ENCODE measurements around the gene PATJ.
"Not testable (repeated sequence)": the region's sequence is repeated elsewhere in the genome, so short reads cannot be mapped to it uniquely, and the experiment has no call there.

The PATJ gene

GRCh38 chr1:61807606-61808140 is 65.4 kb downstream of the PATJ start:
- Histone ChIP-seq H3K27ac (ENCODE audit: low read depth, low read length) (no peak overlapping the region), H3K36me3 (ENCODE audit: insufficient read depth, low read length) (no peaks in the 10 kb centered on the region), H3K27me3 (ENCODE audit: control insufficient read depth in 1 of 2, insufficient read depth in 2 of 2, low read length in 2 of 2) (no peaks in the 10 kb centered on the region), H3K9ac (ENCODE audit: low read length) (no peak overlapping the region), H3K4me3 (ENCODE audit: low read depth in 1 of 2, low read length in 2 of 2) (no peak overlapping the region), H3K9me3 (ENCODE audit: low read length) (no peaks in the 10 kb centered on the region), H3K4me1 (ENCODE audit: insufficient read depth, low read length) (peaks cover 4% of the 10 kb centered on the region)

DNA sequence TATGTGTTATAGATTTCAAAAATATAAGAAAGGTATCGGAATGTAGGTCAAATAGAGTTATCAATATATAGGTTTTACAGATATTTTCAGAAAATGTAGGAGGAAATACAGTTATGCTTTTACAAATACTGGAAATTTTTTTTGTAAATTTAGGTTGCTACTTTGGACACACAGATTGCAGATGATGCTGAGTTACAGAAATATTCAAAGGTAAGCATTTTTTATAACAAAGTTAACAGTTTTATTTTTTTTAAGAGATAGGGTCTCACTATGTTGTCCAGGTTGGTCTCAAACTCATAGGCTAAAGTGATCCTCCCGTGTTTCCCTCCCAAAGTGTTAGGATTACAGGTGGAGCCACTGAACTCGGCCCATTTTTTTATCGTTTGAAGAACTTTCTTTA is 66.0 kb downstream of the PATJ start:
- Histone ChIP-seq H3K4me1 (ENCODE audit: insufficient read depth, low read length) (peaks cover 4% of the 10 kb centered on the region), H3K27me3 (ENCODE audit: control insufficient read depth in 1 of 2, insufficient read depth in 2 of 2, low read length in 2 of 2) (no peaks in the 10 kb centered on the region), H3K9me3 (ENCODE audit: low read length) (no peaks in the 10 kb centered on the region), H3K4me3 (ENCODE audit: low read depth in 1 of 2, low read length in 2 of 2) (no peak overlapping the region), H3K36me3 (ENCODE audit: insufficient read depth, low read length) (no peaks in the 10 kb centered on the region), H3K27ac (ENCODE audit: low read depth, low read length) (no peak overlapping the region), H3K9ac (ENCODE audit: low read length) (no peak overlapping the region)

GRCh38 chr1:61808968-61809367 is 66.7 kb downstream of the PATJ start:
- no peak overlapping the region for H3K27ac ChIP-seq (ENCODE audit: low read depth, low read length)

DNA sequence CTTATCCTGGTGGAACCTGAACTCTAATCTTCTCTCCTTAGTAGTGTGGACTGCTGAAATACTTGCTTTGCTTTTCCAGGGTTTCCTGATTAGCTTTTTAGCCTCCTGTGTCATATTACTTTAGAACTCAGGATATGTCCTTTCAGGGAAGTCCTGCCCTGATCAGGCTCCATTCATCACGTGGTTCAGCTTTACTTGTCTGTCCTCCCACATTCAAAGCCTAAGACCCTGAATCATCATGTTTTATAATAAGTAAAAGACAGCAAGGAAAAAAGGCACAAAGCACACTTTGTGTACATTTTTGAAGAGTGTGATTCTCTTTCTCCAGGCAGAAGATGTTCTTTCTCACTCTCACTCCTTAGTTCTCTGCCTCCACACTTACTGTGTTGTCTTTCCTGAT is 70.6 kb downstream of the PATJ start:
- Histone ChIP-seq H3K27me3 (ENCODE audit: control insufficient read depth in 1 of 2, insufficient read depth in 2 of 2, low read length in 2 of 2) (no peaks in the 10 kb centered on the region), H3K4me1 (ENCODE audit: insufficient read depth, low read length) (no peaks in the 10 kb centered on the region), H3K27ac (ENCODE audit: low read depth, low read length) (no peak overlapping the region), H3K4me3 (ENCODE audit: low read depth in 1 of 2, low read length in 2 of 2) (no peak overlapping the region), H3K36me3 (ENCODE audit: insufficient read depth, low read length) (no peaks in the 10 kb centered on the region), H3K9ac (ENCODE audit: low read length) (no peak overlapping the region), H3K9me3 (ENCODE audit: low read length) (no peaks in the 10 kb centered on the region)

More at GRCh38 chr1:61808968-61809367, 66.7 kb downstream of the PATJ start:
- Histone ChIP-seq H3K9me3 (ENCODE audit: low read length) (no peaks in the 10 kb centered on the region), H3K36me3 (ENCODE audit: insufficient read depth, low read length) (no peaks in the 10 kb centered on the region), H3K27me3 (ENCODE audit: control insufficient read depth in 1 of 2, insufficient read depth in 2 of 2, low read length in 2 of 2) (no peaks in the 10 kb centered on the region), H3K4me1 (ENCODE audit: insufficient read depth, low read length) (peaks cover 4% of the 10 kb centered on the region), H3K4me3 (ENCODE audit: low read depth in 1 of 2, low read length in 2 of 2) (no peak overlapping the region), H3K9ac (ENCODE audit: low read length) (no peak overlapping the region)

DNA sequence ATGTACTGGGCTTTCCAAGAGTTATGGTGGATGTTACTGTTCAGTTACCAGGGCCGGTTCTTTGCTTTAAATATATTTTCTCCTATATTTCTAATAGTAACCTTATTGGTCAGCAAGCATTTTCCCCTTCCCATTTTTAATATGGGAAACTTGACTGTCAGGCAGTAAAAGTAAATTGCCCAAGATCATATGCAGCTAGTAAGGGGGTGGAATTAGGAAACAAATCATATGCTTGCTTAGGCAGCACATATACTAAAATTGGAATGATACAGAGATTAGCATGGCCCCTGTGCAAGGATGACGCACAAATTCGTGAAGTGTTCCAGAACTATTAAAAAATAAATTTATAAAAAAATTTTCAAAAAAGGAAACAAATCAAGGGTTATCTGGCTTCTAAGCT is 73.9 kb downstream of the PATJ start:
- H3K27ac ChIP-seq (ENCODE audit: low read depth, low read length), result no peak overlapping the region
- no peaks in the 10 kb centered on the region for H3K4me1 ChIP-seq (ENCODE audit: insufficient read depth, low read length)
- no peaks in the 10 kb centered on the region for H3K36me3 ChIP-seq (ENCODE audit: insufficient read depth, low read length)
- H3K9ac ChIP-seq (ENCODE audit: low read length), result no peak overlapping the region
- no peak overlapping the region for H3K4me3 ChIP-seq (ENCODE audit: low read depth in 1 of 2, low read length in 2 of 2)
- H3K27me3 ChIP-seq (ENCODE audit: control insufficient read depth in 1 of 2, insufficient read depth in 2 of 2, low read length in 2 of 2), result no peaks in the 10 kb centered on the region
- no peaks in the 10 kb centered on the region for H3K9me3 ChIP-seq (ENCODE audit: low read length)

DNA sequence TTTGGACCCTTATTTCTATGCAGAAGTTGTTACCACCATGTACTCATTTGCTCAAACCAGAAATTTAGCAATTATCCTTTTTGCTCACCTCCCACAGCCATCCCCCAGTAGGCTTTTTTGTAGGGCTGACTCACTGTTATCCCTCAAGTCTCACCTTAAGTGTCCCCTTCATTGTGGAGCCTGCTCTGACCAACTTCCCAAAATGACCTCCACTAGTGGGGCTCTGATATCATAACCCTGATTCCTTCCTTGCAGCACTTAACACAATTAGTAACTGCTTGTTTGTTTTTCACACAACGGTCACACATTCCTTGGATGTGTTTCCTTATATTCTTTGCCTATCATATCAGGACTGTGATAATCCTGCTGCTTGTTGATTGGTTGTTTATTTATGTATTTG is 76.7 kb downstream of the PATJ start:
- Histone ChIP-seq H3K36me3 (ENCODE audit: insufficient read depth, low read length) (no peaks in the 10 kb centered on the region), H3K9ac (ENCODE audit: low read length) (no peak overlapping the region), H3K27me3 (ENCODE audit: control insufficient read depth in 1 of 2, insufficient read depth in 2 of 2, low read length in 2 of 2) (no peaks in the 10 kb centered on the region), H3K4me3 (ENCODE audit: low read depth in 1 of 2, low read length in 2 of 2) (no peak overlapping the region), H3K4me1 (ENCODE audit: insufficient read depth, low read length) (no peaks in the 10 kb centered on the region), H3K9me3 (ENCODE audit: low read length) (no peaks in the 10 kb centered on the region), H3K27ac (ENCODE audit: low read depth, low read length) (no peak overlapping the region)

DNA sequence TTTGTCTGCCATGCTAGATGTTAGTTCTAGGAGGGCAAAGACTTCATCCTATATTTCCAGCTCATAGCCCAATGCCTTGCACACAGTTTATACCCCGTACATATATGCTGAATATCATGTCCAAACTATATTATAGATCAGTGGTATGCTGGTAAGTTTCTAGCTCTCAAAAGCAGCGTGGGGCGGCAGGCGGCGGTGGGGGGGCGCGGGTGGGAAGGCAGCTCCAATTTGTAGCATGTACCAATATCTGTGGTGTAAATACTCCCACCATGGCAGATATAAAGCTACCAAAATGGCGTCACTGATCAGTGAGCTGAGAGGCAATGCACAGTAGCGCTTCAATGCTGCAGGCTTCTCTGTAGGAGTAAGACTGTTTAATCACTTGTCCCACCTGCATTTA is 77.1 kb downstream of the PATJ start:
- Histone ChIP-seq H3K27ac (ENCODE audit: low read depth, low read length) (no peak overlapping the region), H3K4me3 (ENCODE audit: low read depth in 1 of 2, low read length in 2 of 2) (no peak overlapping the region), H3K36me3 (ENCODE audit: insufficient read depth, low read length) (no peaks in the 10 kb centered on the region), H3K4me1 (ENCODE audit: insufficient read depth, low read length) (no peaks in the 10 kb centered on the region), H3K9ac (ENCODE audit: low read length) (no peak overlapping the region), H3K9me3 (ENCODE audit: low read length) (no peaks in the 10 kb centered on the region), H3K27me3 (ENCODE audit: control insufficient read depth in 1 of 2, insufficient read depth in 2 of 2, low read length in 2 of 2) (no peaks in the 10 kb centered on the region)

- H3K4me1 ChIP-seq (ENCODE audit: insufficient read depth, low read length), result peaks cover 14% of the 10 kb centered on the region
- H3K36me3 ChIP-seq (ENCODE audit: insufficient read depth, low read length), result peaks cover 7% of the 10 kb centered on the region
- H3K9me3 ChIP-seq (ENCODE audit: low read length), result no peaks in the 10 kb centered on the region
- no peaks in the 10 kb centered on the region for H3K27me3 ChIP-seq (ENCODE audit: control insufficient read depth in 1 of 2, insufficient read depth in 2 of 2, low read length in 2 of 2)
- no peak overlapping the region for H3K4me3 ChIP-seq (ENCODE audit: low read depth in 1 of 2, low read length in 2 of 2)
- H3K9ac ChIP-seq (ENCODE audit: low read length), result no peak overlapping the region
- no peak overlapping the region for H3K27ac ChIP-seq (ENCODE audit: low read depth, low read length)
Measured at GRCh38 chr1:61825393-61825792, 83.1 kb downstream of the PATJ start.

DNA sequence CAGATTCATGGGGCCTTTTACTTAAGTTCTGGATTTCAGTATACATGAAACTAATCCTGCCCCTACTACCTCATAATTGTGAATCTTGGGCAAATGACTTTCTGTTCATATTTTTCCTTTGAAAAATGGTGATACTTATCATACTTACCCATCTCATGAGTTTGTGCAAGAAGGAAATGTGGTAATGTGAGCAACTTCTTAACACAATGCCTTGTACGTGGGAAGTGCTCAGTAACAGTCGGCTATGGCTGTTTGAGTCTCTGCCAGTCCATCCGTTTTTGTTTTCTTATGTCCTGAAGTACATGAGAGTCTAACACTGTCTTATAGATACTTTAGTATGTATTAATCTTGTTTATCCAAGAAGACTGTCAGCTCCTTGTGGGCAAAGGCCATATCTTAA is 86.5 kb downstream of the PATJ start:
- H3K9me3 ChIP-seq (ENCODE audit: low read length), result no peaks in the 10 kb centered on the region
- peaks cover 14% of the 10 kb centered on the region for H3K4me1 ChIP-seq (ENCODE audit: insufficient read depth, low read length)
- H3K36me3 ChIP-seq (ENCODE audit: insufficient read depth, low read length), result peaks cover 7% of the 10 kb centered on the region
- H3K27me3 ChIP-seq (ENCODE audit: control insufficient read depth in 1 of 2, insufficient read depth in 2 of 2, low read length in 2 of 2), result no peaks in the 10 kb centered on the region
- H3K4me3 ChIP-seq (ENCODE audit: low read depth in 1 of 2, low read length in 2 of 2), result no peak overlapping the region
- H3K27ac ChIP-seq (ENCODE audit: low read depth, low read length), result no peak overlapping the region
- H3K9ac ChIP-seq (ENCODE audit: low read length), result no peak overlapping the region

GRCh38 chr1:61836649-61837048 is 94.4 kb downstream of the PATJ start:
- H3K9me3 ChIP-seq (ENCODE audit: low read length), result no peaks in the 10 kb centered on the region
- H3K4me3 ChIP-seq (ENCODE audit: low read depth in 1 of 2, low read length in 2 of 2), result no peak overlapping the region
- H3K27ac ChIP-seq (ENCODE audit: low read depth, low read length), result peak overlapping the region; percentile 55
- no peaks in the 10 kb centered on the region for H3K36me3 ChIP-seq (ENCODE audit: insufficient read depth, low read length)
- peaks cover 27% of the 10 kb centered on the region for H3K4me1 ChIP-seq (ENCODE audit: insufficient read depth, low read length)
- no peaks in the 10 kb centered on the region for H3K27me3 ChIP-seq (ENCODE audit: control insufficient read depth in 1 of 2, insufficient read depth in 2 of 2, low read length in 2 of 2)
- no peak overlapping the region for H3K9ac ChIP-seq (ENCODE audit: low read length)

GRCh38 chr1:61837607-61838006 is 95.3 kb downstream of the PATJ start:
- not testable (repeated sequence) for H3K27me3 ChIP-seq (ENCODE audit: control insufficient read depth in 1 of 2, insufficient read depth in 2 of 2, low read length in 2 of 2); H3K4me3 ChIP-seq (ENCODE audit: low read depth in 1 of 2, low read length in 2 of 2); H3K9ac ChIP-seq (ENCODE audit: low read length); H3K9me3 ChIP-seq (ENCODE audit: low read length); H3K36me3 ChIP-seq (ENCODE audit: insufficient read depth, low read length)
- Histone ChIP-seq H3K4me1 (ENCODE audit: insufficient read depth, low read length) (peaks cover 27% of the 10 kb centered on the region), H3K27ac (ENCODE audit: low read depth, low read length) (peak overlapping the region; percentile 38)

- Histone ChIP-seq H3K27ac (ENCODE audit: low read depth, low read length) (no peak overlapping the region), H3K9ac (ENCODE audit: low read length) (no peak overlapping the region), H3K36me3 (ENCODE audit: insufficient read depth, low read length) (no peaks in the 10 kb centered on the region), H3K4me1 (ENCODE audit: insufficient read depth, low read length) (peaks cover 27% of the 10 kb centered on the region), H3K9me3 (ENCODE audit: low read length) (no peaks in the 10 kb centered on the region), H3K4me3 (ENCODE audit: low read depth in 1 of 2, low read length in 2 of 2) (no peak overlapping the region), H3K27me3 (ENCODE audit: control insufficient read depth in 1 of 2, insufficient read depth in 2 of 2, low read length in 2 of 2) (no peaks in the 10 kb centered on the region)
Measured at GRCh38 chr1:61839679-61840078, 97.4 kb downstream of the PATJ start.

All from muscle layer of colon (tissue), 2 donors.